Left ventricle myocardium inferior (tissue), 1 donor: Measurements from ENCODE around the gene SRBD1. TPM values are rescaled to one million over a fixed set of nuclear protein-coding genes. Genes with fewer than 3 reads are reported as not detected.
A peak's percentile ranks its signal among the peaks of the same experiment; 100 is the strongest.

Experiments
- DNase-seq: peaks from one replicate; pipeline ENCODE4 v3.0.0-alpha.2; 2020
- H3K27ac ChIP-seq: fragments of 200-600 bp; replicated peaks from 2 replicates; pipeline ENCODE4 v1.8.0; 2021
- H3K27me3 ChIP-seq: fragments of 200-600 bp; 2 replicates; pipeline ENCODE4 v1.8.0; 2021; ENCODE audit warnings: low read depth
- H3K36me3 ChIP-seq: fragments of 200-600 bp; 2 replicates; pipeline ENCODE4 v1.8.0; 2021
- H3K4me1 ChIP-seq: fragments of 200-600 bp; 2 replicates; pipeline ENCODE4 v1.8.0; 2021
- H3K4me3 ChIP-seq: fragments of 200-600 bp; 2 replicates; pipeline ENCODE4 v1.8.0; 2021; ENCODE audit warnings: mild to moderate bottlenecking, moderate library complexity
- H3K9me3 ChIP-seq: fragments of 200-600 bp; replicated peaks from 2 replicates; pipeline ENCODE4 v1.8.0; 2021
- CTCF ChIP-seq: fragments of 200-600 bp; IDR thresholded peaks from 2 replicates; pipeline ENCODE4 v1.8.0; 2021; ENCODE audit warnings: antibody characterized with exemption, mild to moderate bottlenecking, borderline replicate concordance
- intact Hi-C: fragments of 100-400 bp; cut with micrococcal nuclease; formaldehyde crosslinking; loops from one replicate; pipeline ENCODE4 v1.11.0; 2022
- total RNA-seq: library from RNA; stranded (reverse); fragmentation: NEBNext Ultra II Directional; extraction: Animal tissue kit (Norgen Biotek cat#: 25700); gene quantifications from one replicate; pipeline ENCODE4 v1.2.1, GENCODE V29; 2021
- donor health status: DM: no; HTN: yes; CAD: no; lungs with severe emphysema.

Gene SRBD1
- total RNA-seq, 1 donor from 2014 or later: 11.8 TPM

- H3K4me1 ChIP-seq: no peaks in the 10 kb centered on the region
- no peak overlapping the region for H3K4me3 ChIP-seq
- no peak for TF ChIP-seq CTCF
- intact Hi-C loops: loop anchor here (5.0 kb wide), 1 partner anchor 517 kb away; no protein-coding TSS in a partner anchor
- no peaks in the 10 kb centered on the region for H3K36me3 ChIP-seq
- H3K9me3 ChIP-seq: peaks cover 13% of the 10 kb centered on the region
- no peak for DNase-seq
- H3K27me3 ChIP-seq: no peaks in the 10 kb centered on the region
- H3K27ac ChIP-seq: no peak overlapping the region
Measured at GRCh38 chr2:45498661-45499550, 112.2 kb downstream of the SRBD1 start.

GRCh38 chr2:45497355-45497754, 113.7 kb downstream of the SRBD1 start:
- Histone ChIP-seq H3K4me1 (no peaks in the 10 kb centered on the region), H3K36me3 (no peaks in the 10 kb centered on the region), H3K27ac (no peak overlapping the region), H3K4me3 (no peak overlapping the region), H3K27me3 (no peaks in the 10 kb centered on the region), H3K9me3 (peaks cover 13% of the 10 kb centered on the region)
- no peak for TF ChIP-seq CTCF
- intact Hi-C loops: loop anchor here (5.0 kb wide), 1 partner anchor 515 kb away; no protein-coding TSS in a partner anchor
- no peak for DNase-seq

GRCh38 chr2:45496869-45497268, 114.2 kb downstream of the SRBD1 start:
- no peaks in the 10 kb centered on the region for H3K27me3 ChIP-seq
- TF ChIP-seq CTCF: no peak
- no peak for DNase-seq
- intact Hi-C loops: loop anchor here (5.0 kb wide), 1 partner anchor 515 kb away; no protein-coding TSS in a partner anchor
- no peaks in the 10 kb centered on the region for H3K36me3 ChIP-seq
- no peak overlapping the region for H3K4me3 ChIP-seq
- peaks cover 13% of the 10 kb centered on the region for H3K9me3 ChIP-seq
- H3K4me1 ChIP-seq: no peaks in the 10 kb centered on the region
- no peak overlapping the region for H3K27ac ChIP-seq

GRCh38 chr2:45494978-45495293, 116.1 kb downstream of the SRBD1 start:
- no peak for DNase-seq
- no peaks in the 10 kb centered on the region for H3K4me1 ChIP-seq
- intact Hi-C loops: loop anchor here (5.0 kb wide), 1 partner anchor 513 kb away; no protein-coding TSS in a partner anchor
- no peak for TF ChIP-seq CTCF
- no peak overlapping the region for H3K4me3 ChIP-seq
- no peak overlapping the region for H3K27ac ChIP-seq
- no peaks in the 10 kb centered on the region for H3K27me3 ChIP-seq
- no peaks in the 10 kb centered on the region for H3K36me3 ChIP-seq
- H3K9me3 ChIP-seq: no peaks in the 10 kb centered on the region

GRCh38 chr2:45494275-45494977, 116.6 kb downstream of the SRBD1 start:
- DNase-seq: no peak
- peak; percentile 84 for TF ChIP-seq CTCF
- Histone ChIP-seq H3K36me3 (no peaks in the 10 kb centered on the region), H3K4me3 (no peak overlapping the region), H3K27me3 (no peaks in the 10 kb centered on the region), H3K4me1 (no peaks in the 10 kb centered on the region), H3K9me3 (no peaks in the 10 kb centered on the region), H3K27ac (no peak overlapping the region)
- intact Hi-C loops: no loop called here
